ENCODE measurements around the gene DNAJC6.

The DNAJC6 gene

DNA sequence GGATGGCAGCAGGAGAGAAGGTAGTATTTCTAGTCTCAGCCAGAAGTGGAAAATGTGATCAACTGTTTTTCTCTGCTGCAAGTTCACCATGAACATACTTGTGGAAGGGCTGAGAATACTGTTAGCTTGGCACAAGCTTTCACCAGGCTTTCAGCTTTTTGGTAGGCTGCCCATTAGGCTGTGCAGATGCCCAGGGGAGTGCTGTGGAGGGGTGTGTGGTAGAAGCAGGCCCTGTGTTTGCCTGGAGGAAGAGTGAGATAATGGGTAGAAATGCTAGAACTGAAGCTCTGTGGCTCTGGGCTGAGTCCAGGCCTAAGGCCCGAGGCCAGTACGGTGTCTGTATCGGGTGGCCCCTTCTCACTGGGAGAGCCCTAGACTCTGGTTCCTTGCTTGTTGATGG, 9.8 kb downstream of the DNAJC6 start:
- Mint-ChIP-seq H3K9me3 (peaks cover 16% of the 10 kb centered on the region), H3K27ac (no peak overlapping the region), H3K4me1 (peaks cover 3% of the 10 kb centered on the region), H3K36me3 (ENCODE audit: low read depth) (no peaks in the 10 kb centered on the region), H3K27me3 (peaks cover 3% of the 10 kb centered on the region), H3K4me3 (no peak overlapping the region)
- no peak for ATAC-seq
- no peak for DNase-seq

DNA sequence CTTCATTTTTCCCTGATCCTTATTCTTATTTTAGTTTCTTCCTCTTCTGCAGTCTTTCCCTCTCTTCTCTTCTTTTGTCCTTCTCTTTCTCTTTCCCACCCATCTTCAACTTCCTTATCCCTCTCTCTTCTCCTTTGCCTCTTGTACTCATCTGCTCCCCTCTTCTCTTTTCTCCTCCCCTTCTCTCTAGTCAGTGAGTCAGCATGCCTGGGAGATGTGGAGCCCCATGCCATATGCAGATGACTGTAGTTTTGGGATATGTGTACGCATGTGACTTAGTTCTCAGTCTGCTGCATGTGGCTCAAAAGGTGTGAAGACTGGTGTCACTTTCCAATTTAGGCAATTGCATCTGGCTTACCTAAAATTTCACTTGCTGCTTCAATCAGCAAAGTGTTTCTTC, 10.4 kb downstream of the DNAJC6 start:
- peaks cover 3% of the 10 kb centered on the region for H3K4me1 Mint-ChIP-seq

DNA sequence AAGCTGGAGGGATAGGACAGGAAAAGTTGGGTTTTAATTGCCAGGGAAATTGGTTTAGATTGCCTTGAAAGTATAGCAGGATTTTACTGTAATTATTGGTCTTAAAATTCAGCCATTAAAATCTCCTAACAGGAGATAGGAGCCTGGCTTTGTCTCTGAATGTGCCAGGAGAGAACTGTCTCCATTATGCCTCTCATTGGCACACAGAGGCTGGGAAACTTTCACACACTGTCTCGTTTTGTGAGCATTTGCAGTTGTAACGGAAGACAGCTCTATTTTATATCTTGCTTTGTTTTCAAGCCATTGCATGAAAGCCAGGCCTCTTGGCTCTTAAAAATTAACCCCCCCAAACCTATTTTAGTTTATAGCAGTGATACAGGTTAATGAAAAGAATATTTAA, 12.5 kb downstream of the DNAJC6 start:
- H3K4me3 Mint-ChIP-seq = no peak overlapping the region
- no peaks in the 10 kb centered on the region for H3K36me3 Mint-ChIP-seq (ENCODE audit: low read depth)
- peaks cover 3% of the 10 kb centered on the region for H3K27me3 Mint-ChIP-seq
- H3K27ac Mint-ChIP-seq = no peak overlapping the region
- ATAC-seq (no peak), DNase-seq (no peak)
- H3K9me3 Mint-ChIP-seq = peaks cover 16% of the 10 kb centered on the region
- H3K4me1 Mint-ChIP-seq = peaks cover 3% of the 10 kb centered on the region

More for the DNA sequence above, 10.4 kb downstream of the DNAJC6 start:
- Mint-ChIP-seq H3K27me3 (peaks cover 3% of the 10 kb centered on the region), H3K9me3 (peaks cover 16% of the 10 kb centered on the region), H3K36me3 (ENCODE audit: low read depth) (no peaks in the 10 kb centered on the region), H3K4me3 (no peak overlapping the region), H3K27ac (no peak overlapping the region)
- DNase-seq (no peak), ATAC-seq (no peak)

DNA sequence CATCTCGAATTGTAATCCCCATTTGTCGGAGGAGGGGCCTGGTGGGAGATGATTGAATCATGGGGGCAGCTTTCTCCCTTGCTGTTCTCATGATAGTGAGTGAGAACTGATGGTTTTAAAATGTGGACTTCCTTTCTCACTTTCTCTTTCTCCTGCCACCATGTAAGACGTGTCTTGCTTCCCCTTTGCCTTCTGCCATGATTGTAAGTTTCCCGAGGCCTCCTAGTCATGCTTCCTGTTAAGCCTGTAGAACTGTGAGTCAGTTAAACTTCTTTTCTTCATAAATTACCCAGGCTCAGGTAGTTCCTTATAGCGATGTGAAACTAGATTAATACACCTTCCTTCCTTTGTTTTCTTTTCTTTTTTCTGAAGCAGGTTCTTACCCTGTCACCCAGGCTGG, 13.9 kb downstream of the DNAJC6 start:
- Mint-ChIP-seq H3K36me3 (ENCODE audit: low read depth) (no peaks in the 10 kb centered on the region), H3K4me3 (no peak overlapping the region), H3K27me3 (peaks cover 3% of the 10 kb centered on the region), H3K4me1 (peaks cover 3% of the 10 kb centered on the region), H3K27ac (no peak overlapping the region), H3K9me3 (peaks cover 16% of the 10 kb centered on the region)
- DNase-seq (no peak), ATAC-seq (no peak)

DNA sequence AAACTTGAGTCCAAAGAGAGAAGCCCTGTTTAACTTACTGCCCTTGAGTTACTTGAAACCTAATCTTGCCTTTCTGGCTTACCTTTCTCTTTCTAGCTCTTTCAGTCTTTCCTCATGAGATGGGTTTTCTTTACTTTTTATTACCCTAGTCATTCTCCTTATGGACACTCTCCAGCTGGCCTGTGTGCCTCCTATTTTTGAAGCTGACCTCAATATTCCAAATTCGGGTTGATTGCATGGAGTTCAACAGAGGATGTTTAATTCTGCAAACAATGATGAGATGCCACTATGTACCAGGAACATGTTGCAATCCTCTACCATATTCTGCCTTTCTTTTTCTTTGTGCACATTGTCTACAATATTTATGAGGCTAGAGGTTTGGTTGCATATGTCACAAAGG, 20.7 kb downstream of the DNAJC6 start:
- H3K9me3 Mint-ChIP-seq = no peaks in the 10 kb centered on the region
- H3K27me3 Mint-ChIP-seq = no peaks in the 10 kb centered on the region
- H3K27ac Mint-ChIP-seq = no peak overlapping the region
- H3K4me1 Mint-ChIP-seq = no peaks in the 10 kb centered on the region
- H3K4me3 Mint-ChIP-seq = no peak overlapping the region
- no peaks in the 10 kb centered on the region for H3K36me3 Mint-ChIP-seq (ENCODE audit: low read depth)
- DNase-seq (no peak), ATAC-seq (no peak)

DNA sequence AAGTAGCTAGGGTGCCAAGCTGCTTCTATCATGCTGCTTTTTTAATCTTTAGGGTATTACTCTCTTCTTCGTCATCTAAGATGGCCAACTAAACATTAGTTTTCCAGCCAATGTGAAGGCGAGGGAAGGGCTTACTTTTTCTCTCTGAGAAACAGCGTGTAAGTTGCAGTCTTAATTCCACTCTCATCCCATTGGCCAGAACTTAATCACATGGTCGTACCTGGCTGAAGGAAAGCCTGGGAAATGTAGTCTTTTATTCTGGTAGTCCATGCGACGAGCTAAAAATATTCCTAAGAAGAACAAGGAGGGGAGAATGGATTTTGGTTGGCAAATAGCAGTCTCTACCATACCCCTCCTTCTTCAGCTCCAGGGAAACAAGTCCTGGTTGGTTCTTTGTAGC, 21.5 kb downstream of the DNAJC6 start:
- Mint-ChIP-seq H3K36me3 (ENCODE audit: low read depth) (no peaks in the 10 kb centered on the region), H3K4me1 (no peaks in the 10 kb centered on the region)

DNA sequence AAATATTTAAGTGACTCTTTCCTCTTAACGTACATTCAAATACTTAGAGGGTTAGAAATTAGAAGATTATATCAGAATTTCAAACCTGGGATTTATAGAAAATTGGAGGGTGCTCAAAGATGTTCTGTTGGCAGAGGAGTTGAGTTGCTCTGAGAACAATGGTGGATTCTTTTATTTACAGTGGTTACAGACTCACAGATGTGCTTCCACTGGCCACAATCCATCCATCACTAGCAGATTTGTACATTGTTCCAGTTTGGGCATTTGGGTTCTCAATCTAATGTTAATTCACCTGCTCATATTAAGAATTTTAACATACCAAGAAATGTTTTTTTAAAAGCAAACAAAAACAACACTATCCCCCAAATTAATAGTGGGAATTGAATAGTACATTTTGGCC, 23.5 kb downstream of the DNAJC6 start:
- no peaks in the 10 kb centered on the region for H3K4me1 Mint-ChIP-seq
- DNase-seq = no peak
- no peak for ATAC-seq
- no peaks in the 10 kb centered on the region for H3K9me3 Mint-ChIP-seq
- no peaks in the 10 kb centered on the region for H3K27me3 Mint-ChIP-seq
- H3K4me3 Mint-ChIP-seq = no peak overlapping the region
- H3K36me3 Mint-ChIP-seq (ENCODE audit: low read depth) = no peaks in the 10 kb centered on the region
- no peak overlapping the region for H3K27ac Mint-ChIP-seq

More for the DNA sequence above, 21.5 kb downstream of the DNAJC6 start:
- Mint-ChIP-seq H3K27ac (no peak overlapping the region), H3K27me3 (no peaks in the 10 kb centered on the region), H3K4me3 (no peak overlapping the region), H3K9me3 (no peaks in the 10 kb centered on the region)
- DNase-seq (no peak), ATAC-seq (no peak)

DNA sequence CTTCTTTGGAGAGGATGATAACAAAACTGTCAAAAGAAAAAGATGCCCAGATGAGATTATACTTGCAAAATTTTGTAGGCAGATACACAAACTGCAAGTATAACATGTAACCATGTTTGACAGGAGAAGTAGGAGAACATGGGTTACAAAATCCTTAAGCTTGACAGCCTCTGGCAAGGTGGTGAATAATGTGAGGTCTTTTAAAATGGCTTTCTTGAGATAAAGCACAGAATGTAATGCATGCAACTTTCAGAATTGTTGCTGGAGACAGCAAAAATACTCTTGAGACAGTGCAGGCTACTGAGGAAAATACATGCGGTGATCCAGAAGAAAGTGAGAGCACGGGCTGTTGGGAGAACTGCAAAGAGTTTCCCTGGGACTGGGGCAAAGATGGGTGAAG, 24.7 kb downstream of the DNAJC6 start:
- ATAC-seq = no peak
- Mint-ChIP-seq H3K27ac (no peak overlapping the region), H3K4me3 (no peak overlapping the region), H3K9me3 (no peaks in the 10 kb centered on the region), H3K4me1 (no peaks in the 10 kb centered on the region), H3K27me3 (no peaks in the 10 kb centered on the region), H3K36me3 (ENCODE audit: low read depth) (no peaks in the 10 kb centered on the region)
- no peak for DNase-seq

DNA sequence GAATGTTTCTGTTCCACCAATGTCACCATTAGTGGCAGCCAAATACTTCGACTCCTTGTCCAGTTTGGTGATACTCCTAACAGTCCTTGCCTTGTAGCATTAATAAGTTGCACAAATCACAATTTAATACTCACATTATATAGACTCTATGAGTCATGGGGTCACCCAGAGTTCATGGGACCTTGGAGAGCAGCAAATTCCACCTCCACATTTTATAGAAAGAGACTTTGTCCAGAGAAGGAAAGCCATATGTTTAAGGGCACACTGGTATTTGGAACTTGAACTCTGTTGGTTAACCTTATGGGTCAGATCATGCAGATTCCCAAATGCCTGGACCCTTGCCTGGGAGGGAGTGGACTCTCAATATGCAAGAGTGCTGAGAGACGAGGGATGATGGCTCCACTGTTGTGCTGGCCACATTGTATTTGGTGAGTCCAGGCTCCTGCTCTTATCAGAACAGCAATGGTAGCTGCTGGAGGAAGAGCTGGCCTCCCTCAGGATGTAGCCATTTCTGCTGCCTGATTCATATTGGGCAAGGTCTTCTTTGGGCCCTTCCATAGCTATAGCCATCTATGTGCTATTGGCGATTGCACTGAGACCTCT, 30.6 kb downstream of the DNAJC6 start:
- no peak for ATAC-seq
- no peaks in the 10 kb centered on the region for H3K4me1 Mint-ChIP-seq
- H3K27ac Mint-ChIP-seq = no peak overlapping the region
- DNase-seq = no peak
- no peaks in the 10 kb centered on the region for H3K9me3 Mint-ChIP-seq
- H3K27me3 Mint-ChIP-seq = no peaks in the 10 kb centered on the region
- H3K4me3 Mint-ChIP-seq = no peak overlapping the region
- H3K36me3 Mint-ChIP-seq (ENCODE audit: low read depth) = no peaks in the 10 kb centered on the region

DNA sequence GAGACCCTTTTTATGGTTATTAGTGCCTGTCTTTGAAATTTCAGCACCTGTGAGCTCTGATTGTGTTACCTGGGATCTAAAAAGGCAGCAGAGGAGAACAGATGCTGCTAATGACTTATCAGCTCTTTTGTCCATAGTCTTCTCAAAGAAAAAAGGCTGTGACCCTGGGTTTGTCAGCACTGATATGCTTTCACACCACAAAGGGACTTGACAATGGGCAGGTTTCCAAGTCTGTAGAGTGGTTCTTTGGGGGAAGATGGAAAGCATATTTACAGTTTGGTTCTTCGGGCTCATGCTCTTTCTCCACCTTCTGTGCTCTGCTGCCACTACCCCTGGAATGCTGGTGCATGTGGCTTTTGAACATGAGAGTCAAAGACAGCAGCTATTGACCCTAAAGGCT, 32.0 kb downstream of the DNAJC6 start:
- H3K27ac Mint-ChIP-seq = no peak overlapping the region
- DNase-seq (no peak), ATAC-seq (no peak)
- H3K9me3 Mint-ChIP-seq = no peaks in the 10 kb centered on the region
- H3K4me3 Mint-ChIP-seq = no peak overlapping the region
- no peaks in the 10 kb centered on the region for H3K27me3 Mint-ChIP-seq
- H3K4me1 Mint-ChIP-seq = no peaks in the 10 kb centered on the region
- H3K36me3 Mint-ChIP-seq (ENCODE audit: low read depth) = no peaks in the 10 kb centered on the region

DNA sequence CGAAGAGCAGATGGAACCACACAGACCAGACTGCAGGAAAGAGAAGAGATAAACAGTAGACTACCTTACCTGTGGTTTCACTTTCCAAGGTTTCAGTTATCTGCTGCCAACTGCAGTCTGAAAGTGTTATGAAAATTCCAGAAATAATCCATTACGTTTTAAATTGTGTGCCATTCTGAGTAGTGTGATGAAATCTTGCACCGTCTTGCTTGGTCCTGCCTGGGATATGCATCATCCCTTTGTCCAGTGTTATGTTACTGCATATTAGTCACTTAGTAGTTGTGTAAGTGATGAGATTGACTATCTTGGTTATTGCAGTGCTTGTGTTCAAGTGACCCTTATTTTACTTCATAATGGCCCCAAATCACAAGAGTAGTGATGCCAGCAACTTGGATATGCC, 33.9 kb downstream of the DNAJC6 start:
- Mint-ChIP-seq H3K27me3 (no peaks in the 10 kb centered on the region), H3K27ac (no peak overlapping the region), H3K36me3 (ENCODE audit: low read depth) (no peaks in the 10 kb centered on the region), H3K4me3 (no peak overlapping the region), H3K9me3 (no peaks in the 10 kb centered on the region), H3K4me1 (no peaks in the 10 kb centered on the region)
- ATAC-seq (no peak), DNase-seq (no peak)

DNA sequence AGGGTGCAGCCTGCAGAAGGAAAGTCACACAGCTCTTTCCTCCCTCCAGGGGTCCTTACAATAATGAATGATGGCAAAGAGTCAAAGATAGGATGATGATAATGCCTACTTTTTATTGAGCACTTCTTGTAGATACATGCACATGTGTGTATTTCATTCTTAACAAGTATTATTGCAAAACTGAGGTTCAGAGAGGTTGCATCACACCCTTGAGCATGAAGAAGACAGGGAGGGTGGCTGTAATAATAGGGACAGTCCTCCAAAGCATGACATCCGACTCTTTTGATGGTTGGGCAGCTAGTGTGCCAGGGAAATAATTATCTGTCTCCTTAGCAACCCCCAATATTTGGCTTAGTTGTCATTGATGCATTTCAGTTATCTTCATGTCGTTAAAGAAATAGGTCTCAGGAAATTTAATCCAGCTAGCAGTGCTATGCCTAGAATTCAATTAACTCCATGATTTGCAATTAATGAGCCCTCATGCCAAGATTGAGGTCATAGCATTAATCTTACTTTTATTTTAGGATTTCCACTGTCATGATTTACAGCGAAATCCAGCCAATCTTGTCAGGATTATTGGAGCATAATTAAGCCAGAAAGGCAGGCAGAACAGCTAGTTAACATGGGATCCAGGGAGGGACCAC, 35.0 kb downstream of the DNAJC6 start:
- no peak for DNase-seq
- Mint-ChIP-seq H3K27me3 (no peaks in the 10 kb centered on the region), H3K4me1 (no peaks in the 10 kb centered on the region), H3K4me3 (no peak overlapping the region), H3K9me3 (no peaks in the 10 kb centered on the region), H3K36me3 (ENCODE audit: low read depth) (no peaks in the 10 kb centered on the region), H3K27ac (no peak overlapping the region)
- ATAC-seq = no peak

DNA sequence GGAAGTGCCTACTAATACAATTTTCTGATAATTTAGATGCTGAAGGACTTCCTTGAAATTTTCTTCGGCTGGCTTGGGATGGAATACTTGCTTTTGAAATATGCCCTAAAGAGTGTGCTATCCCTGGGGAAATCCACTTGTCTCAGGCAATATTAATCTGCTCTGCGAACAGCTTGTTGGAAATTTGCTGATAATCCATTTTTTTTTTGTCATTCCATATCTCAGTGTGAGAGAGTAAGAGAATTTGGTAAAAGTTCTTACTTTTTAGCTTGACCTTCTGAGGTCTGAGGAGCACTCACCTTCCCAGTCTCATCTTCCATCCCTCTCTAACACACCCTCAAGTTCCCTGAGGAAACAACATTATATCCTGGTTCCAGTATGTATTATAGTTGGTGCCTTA, 36.8 kb downstream of the DNAJC6 start:
- no peak overlapping the region for H3K27ac Mint-ChIP-seq
- ATAC-seq (no peak), DNase-seq (no peak)
- H3K27me3 Mint-ChIP-seq = peaks cover 2% of the 10 kb centered on the region
- H3K36me3 Mint-ChIP-seq (ENCODE audit: low read depth) = no peaks in the 10 kb centered on the region
- H3K4me3 Mint-ChIP-seq = no peak overlapping the region
- no peaks in the 10 kb centered on the region for H3K4me1 Mint-ChIP-seq
- no peaks in the 10 kb centered on the region for H3K9me3 Mint-ChIP-seq

DNA sequence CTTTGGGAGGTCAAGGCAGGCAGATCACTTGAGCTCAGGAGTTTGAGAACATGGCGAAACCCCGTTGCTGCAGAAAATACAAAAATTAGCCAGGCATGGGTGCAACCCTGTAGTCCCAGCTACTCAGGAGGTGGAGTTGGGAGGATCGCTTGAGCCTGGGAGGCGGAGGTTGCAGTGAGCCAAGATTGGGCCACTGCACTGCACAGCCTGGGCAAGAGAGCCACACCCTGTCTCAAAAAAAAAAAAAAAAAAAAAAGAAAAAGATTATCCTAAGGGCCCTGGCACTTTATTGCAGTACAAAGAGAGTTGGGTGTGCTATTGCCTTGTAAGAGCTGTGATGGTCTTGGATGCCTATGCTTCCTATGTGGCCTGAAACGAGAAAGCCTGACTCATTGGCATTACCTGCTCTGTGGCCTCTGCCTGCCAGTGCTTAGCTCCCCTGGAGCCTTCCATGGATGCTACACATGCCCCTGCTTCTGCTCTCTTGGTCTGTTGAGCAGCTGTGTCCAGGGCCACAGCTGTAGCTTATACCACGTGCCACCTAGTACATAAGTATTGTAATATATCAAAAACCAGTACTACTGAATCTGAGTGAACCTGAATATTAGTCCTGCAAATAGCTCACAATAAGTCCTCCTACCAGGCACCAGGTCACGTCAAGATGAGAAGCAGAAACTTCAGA, 45.8 kb downstream of the DNAJC6 start:
- Mint-ChIP-seq H3K4me1 (no peaks in the 10 kb centered on the region), H3K27ac (no peak overlapping the region), H3K27me3 (peaks cover 2% of the 10 kb centered on the region), H3K36me3 (ENCODE audit: low read depth) (no peaks in the 10 kb centered on the region), H3K9me3 (no peaks in the 10 kb centered on the region), H3K4me3 (no peak overlapping the region)
- no peak for ATAC-seq
- no peak for DNase-seq

DNA sequence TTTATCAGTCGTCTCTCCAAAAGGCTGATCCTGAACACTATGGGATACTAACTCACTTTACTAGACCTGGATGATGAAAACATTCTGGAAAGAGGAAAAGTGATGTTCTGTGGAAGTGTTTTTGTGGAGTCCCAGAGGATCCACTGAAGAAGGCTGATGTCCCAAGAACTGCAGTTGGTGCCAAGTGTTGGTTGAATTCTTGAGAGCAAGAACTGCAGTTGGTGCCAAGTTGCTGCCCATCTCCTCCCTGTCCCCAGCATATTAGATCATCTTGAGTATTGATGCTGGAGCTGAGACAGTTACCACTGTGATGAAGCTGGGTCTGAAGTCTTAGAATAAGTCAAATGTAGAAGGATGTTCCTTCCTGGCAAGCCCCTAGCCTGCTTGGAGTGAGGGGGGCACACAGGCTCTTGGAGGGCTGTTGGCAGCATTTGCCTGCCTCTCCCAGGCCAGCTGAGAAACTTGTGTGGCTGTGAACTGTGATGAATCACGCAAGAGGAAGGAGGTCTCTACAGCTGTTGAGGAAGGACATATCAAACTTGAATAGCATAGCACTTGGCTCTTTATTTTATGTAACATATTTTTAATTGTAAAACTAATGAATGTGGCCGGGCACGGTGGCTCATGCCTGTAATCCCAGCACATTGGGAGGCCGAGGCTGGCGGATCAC, 48.1 kb downstream of the DNAJC6 start:
- no peaks in the 10 kb centered on the region for H3K27me3 Mint-ChIP-seq
- H3K36me3 Mint-ChIP-seq (ENCODE audit: low read depth) = no peaks in the 10 kb centered on the region
- H3K4me3 Mint-ChIP-seq = no peak overlapping the region
- H3K4me1 Mint-ChIP-seq = no peaks in the 10 kb centered on the region
- H3K9me3 Mint-ChIP-seq = no peaks in the 10 kb centered on the region
- H3K27ac Mint-ChIP-seq = no peak overlapping the region
- ATAC-seq (no peak), DNase-seq (no peak)
